HEK293 (cell line): ENCODE measurements around the gene ALMS1.

ENCODE experiments used
- BCL11A ChIP-seq: fragments of 450-650 bp; formaldehyde crosslinking; IDR thresholded peaks from 2 replicates; pipeline ENCODE4 v1.5.1; 2016; ENCODE audit warnings: low read depth, missing biosample characterization, missing genetic modification characterization
- CTCF ChIP-seq: fragments of 450-650 bp; formaldehyde crosslinking; IDR thresholded peaks from 2 replicates; pipeline ENCODE4 v1.5.1; 2016; ENCODE audit warnings: missing biosample characterization, missing genetic modification characterization
- MYNN ChIP-seq: fragments of 450-650 bp; formaldehyde crosslinking; IDR thresholded peaks from 2 replicates; pipeline ENCODE4 v1.5.1; 2016; ENCODE audit warnings: missing biosample characterization, missing genetic modification characterization, borderline replicate concordance
- ZFP3 ChIP-seq: fragments of 450-650 bp; formaldehyde crosslinking; IDR thresholded peaks from 2 replicates; pipeline ENCODE4 v1.5.1; 2016; ENCODE audit warnings: low read depth, missing biosample characterization, missing genetic modification characterization
- ZNF10 ChIP-seq: fragments of 450-650 bp; formaldehyde crosslinking; IDR thresholded peaks from 2 replicates; pipeline ENCODE4 v1.5.1; 2017; ENCODE audit warnings: missing biosample characterization, missing genetic modification characterization
- ZNF133 ChIP-seq: fragments of 450-650 bp; formaldehyde crosslinking; IDR thresholded peaks from 2 replicates; pipeline ENCODE4 v1.5.1; 2016; ENCODE audit warnings: missing biosample characterization, missing genetic modification characterization
- ZNF302 ChIP-seq: fragments of 450-650 bp; formaldehyde crosslinking; IDR thresholded peaks from 2 replicates; pipeline ENCODE4 v1.5.1; 2016; ENCODE audit warnings: missing biosample characterization, missing genetic modification characterization, low read depth
- ZNF311 ChIP-seq: fragments of 450-650 bp; formaldehyde crosslinking; IDR thresholded peaks from 2 replicates; pipeline ENCODE4 v1.5.1; 2017; ENCODE audit warnings: missing biosample characterization, missing genetic modification characterization, borderline replicate concordance
- ZNF391 ChIP-seq: fragments of 450-650 bp; formaldehyde crosslinking; IDR thresholded peaks from 2 replicates; pipeline ENCODE4 v1.5.1; 2016; ENCODE audit warnings: low read depth, missing biosample characterization, missing genetic modification characterization, borderline replicate concordance
- ZNF518A ChIP-seq: fragments of 450-650 bp; formaldehyde crosslinking; conservative IDR thresholded peaks from 2 replicates; pipeline ENCODE4 v1.5.1; 2016; ENCODE audit warnings: low read depth, missing biosample characterization, missing genetic modification characterization
- ZNF561 ChIP-seq: fragments of 450-650 bp; IDR thresholded peaks from 2 replicates; pipeline ENCODE4 v1.5.1; 2018; ENCODE audit warnings: missing biosample characterization, missing genetic modification characterization, borderline replicate concordance
- ZNF629 ChIP-seq: fragments of 450-650 bp; formaldehyde crosslinking; IDR thresholded peaks from 2 replicates; pipeline ENCODE4 v1.5.1; 2017; ENCODE audit warnings: missing biosample characterization, missing genetic modification characterization
- ZNF843 ChIP-seq: fragments of 450-650 bp; formaldehyde crosslinking; IDR thresholded peaks from 2 replicates; pipeline ENCODE4 v1.5.1; 2016; ENCODE audit warnings: missing biosample characterization, missing genetic modification characterization
- TF ChIP-seq, protein P1 (sequence below): fragments of 450-650 bp; formaldehyde crosslinking; IDR thresholded peaks from 2 replicates; pipeline ENCODE4 v1.5.1; 2016; ENCODE audit warnings: missing biosample characterization, missing genetic modification characterization

- TF ChIP-seq CTCF (tag by site-specific recombination) = no peak
- no peak for TF ChIP-seq ZNF561
- TF ChIP-seq ZNF311 = no peak
- TF ChIP-seq ZNF843 (tag by site-specific recombination) = no peak
- no peak for TF ChIP-seq MYNN (tag by site-specific recombination)
- TF ChIP-seq ZNF391 (tag by site-specific recombination) = no peak
- TF ChIP-seq ZNF10 (tag by site-specific recombination) = no peak
- TF ChIP-seq, protein P1, sequence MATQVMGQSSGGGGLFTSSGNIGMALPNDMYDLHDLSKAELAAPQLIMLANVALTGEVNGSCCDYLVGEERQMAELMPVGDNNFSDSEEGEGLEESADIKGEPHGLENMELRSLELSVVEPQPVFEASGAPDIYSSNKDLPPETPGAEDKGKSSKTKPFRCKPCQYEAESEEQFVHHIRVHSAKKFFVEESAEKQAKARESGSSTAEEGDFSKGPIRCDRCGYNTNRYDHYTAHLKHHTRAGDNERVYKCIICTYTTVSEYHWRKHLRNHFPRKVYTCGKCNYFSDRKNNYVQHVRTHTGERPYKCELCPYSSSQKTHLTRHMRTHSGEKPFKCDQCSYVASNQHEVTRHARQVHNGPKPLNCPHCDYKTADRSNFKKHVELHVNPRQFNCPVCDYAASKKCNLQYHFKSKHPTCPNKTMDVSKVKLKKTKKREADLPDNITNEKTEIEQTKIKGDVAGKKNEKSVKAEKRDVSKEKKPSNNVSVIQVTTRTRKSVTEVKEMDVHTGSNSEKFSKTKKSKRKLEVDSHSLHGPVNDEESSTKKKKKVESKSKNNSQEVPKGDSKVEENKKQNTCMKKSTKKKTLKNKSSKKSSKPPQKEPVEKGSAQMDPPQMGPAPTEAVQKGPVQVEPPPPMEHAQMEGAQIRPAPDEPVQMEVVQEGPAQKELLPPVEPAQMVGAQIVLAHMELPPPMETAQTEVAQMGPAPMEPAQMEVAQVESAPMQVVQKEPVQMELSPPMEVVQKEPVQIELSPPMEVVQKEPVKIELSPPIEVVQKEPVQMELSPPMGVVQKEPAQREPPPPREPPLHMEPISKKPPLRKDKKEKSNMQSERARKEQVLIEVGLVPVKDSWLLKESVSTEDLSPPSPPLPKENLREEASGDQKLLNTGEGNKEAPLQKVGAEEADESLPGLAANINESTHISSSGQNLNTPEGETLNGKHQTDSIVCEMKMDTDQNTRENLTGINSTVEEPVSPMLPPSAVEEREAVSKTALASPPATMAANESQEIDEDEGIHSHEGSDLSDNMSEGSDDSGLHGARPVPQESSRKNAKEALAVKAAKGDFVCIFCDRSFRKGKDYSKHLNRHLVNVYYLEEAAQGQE (tag by site-specific recombination) = no peak
- no peak for TF ChIP-seq BCL11A
- no peak for TF ChIP-seq ZFP3 (tag by site-specific recombination)
- TF ChIP-seq ZNF133 (tag by site-specific recombination) = no peak
- TF ChIP-seq ZNF518A = no peak
- no peak for TF ChIP-seq ZNF629 (tag by site-specific recombination)
- no peak for TF ChIP-seq ZNF302
Measured at GRCh38 chr2:73404409-73404808, 18.8 kb downstream of the ALMS1 start.
